Keratinocyte (primary cell): ENCODE data around the gene EXD3. TPM values are rescaled to one million over a fixed set of nuclear protein-coding genes. Genes with fewer than 3 reads are reported as not detected.
A peak's percentile ranks its signal among the peaks of the same experiment; 100 is the strongest.

ENCODE experiments used
- DNase-seq: peaks from one replicate; pipeline ENCODE4 v3.0.0-alpha.2; 2011; ENCODE audit warnings: low read depth, missing footprints, low spot score
- FAIRE-seq: peaks from 2 replicates; lab custom pipeline; 2011; peaks lifted over from hg19 to GRCh38; lab: Jason Lieb, UNC
- H2AFZ ChIP-seq: 2 replicates; pipeline ENCODE4 v1.6.0; 2012; ENCODE audit warnings: low read length, control low read depth, inconsistent platforms; ENCODE audit not compliant: control insufficient read depth
- H3K27ac ChIP-seq: 2 replicates; pipeline ENCODE4 v1.5.1; 2011; ENCODE audit warnings: low read length; ENCODE audit not compliant: control insufficient read depth, insufficient read depth
- H3K27me3 ChIP-seq: 3 replicates; pipeline ENCODE4 v1.6.0; 2011; ENCODE audit warnings: low read length; ENCODE audit not compliant: control insufficient read depth, insufficient read depth; ENCODE audit errors: extremely low read depth
- H3K36me3 ChIP-seq, 2 experiments: 2 replicates in 1 of 2; 3 replicates in 1 of 2; pipeline ENCODE4 v1.5.1; 2011; ENCODE audit warnings: low read length in 2 of 2, mild to moderate bottlenecking in 1 of 2; ENCODE audit not compliant: control insufficient read depth in 2 of 2, insufficient read depth in 2 of 2; ENCODE audit errors: extremely low read depth in 1 of 2
- H3K4me1 ChIP-seq: 3 replicates; pipeline ENCODE4 v1.5.1; 2011; ENCODE audit warnings: low read length; ENCODE audit not compliant: control insufficient read depth, insufficient read depth; ENCODE audit errors: extremely low read depth
- H3K4me2 ChIP-seq: 3 replicates; pipeline ENCODE4 v1.6.0; 2011; ENCODE audit warnings: low read depth, low read length; ENCODE audit not compliant: control insufficient read depth, insufficient read depth; ENCODE audit errors: extremely low read depth
- H3K4me3 ChIP-seq, 3 experiments: fragments of 200-600 bp in 1 of 3; sonication (generic) in 1 of 3; 2 replicates in 2 of 3; 3 replicates in 1 of 3; pipeline ENCODE4 v1.5.1; 2011 to 2016; ENCODE audit warnings: low read length in 3 of 3, mild to moderate bottlenecking in 3 of 3, control low read depth in 2 of 3, inconsistent platforms in 1 of 3, low read depth in 1 of 3, mixed read lengths in 1 of 3, mixed run types in 1 of 3, moderate library complexity in 1 of 3; ENCODE audit not compliant: control insufficient read depth in 2 of 3, insufficient read depth in 2 of 3; ENCODE audit errors: extremely low read depth in 1 of 3
- H3K79me2 ChIP-seq: 2 replicates; pipeline ENCODE4 v1.6.0; 2012; ENCODE audit warnings: low read length; ENCODE audit not compliant: control insufficient read depth, insufficient read depth
- H3K9ac ChIP-seq: 3 replicates; pipeline ENCODE4 v1.6.0; 2011; ENCODE audit warnings: low read length; ENCODE audit not compliant: control insufficient read depth, insufficient read depth; ENCODE audit errors: extremely low read depth
- H3K9me1 ChIP-seq: 3 replicates; pipeline ENCODE4 v1.6.0; 2011; ENCODE audit warnings: low read length; ENCODE audit not compliant: control insufficient read depth, insufficient read depth; ENCODE audit errors: extremely low read depth
- H3K9me3 ChIP-seq: 2 replicates; pipeline ENCODE4 v1.5.1; 2012; ENCODE audit warnings: low read depth, low read length; ENCODE audit not compliant: control insufficient read depth
- H4K20me1 ChIP-seq: 3 replicates; pipeline ENCODE4 v1.6.0; 2011; ENCODE audit warnings: low read length; ENCODE audit not compliant: control insufficient read depth, insufficient read depth; ENCODE audit errors: extremely low read depth
- CTCF ChIP-seq, 3 experiments: IDR thresholded peaks in 1 of 3; conservative IDR thresholded peaks in 1 of 3; optimal IDR thresholded peaks in 1 of 3; 2 replicates in 2 of 3; 3 replicates in 1 of 3; pipeline versions ENCODE3 to v1.5.1; 2011; ENCODE audit warnings: low read length in 3 of 3, mild to moderate bottlenecking in 3 of 3, moderate library complexity in 2 of 3, control low read depth in 1 of 3, inconsistent platforms in 1 of 3; ENCODE audit not compliant: insufficient read depth in 2 of 3; ENCODE audit errors: extremely low read depth in 1 of 3
- EZH2 ChIP-seq: IDR thresholded peaks from one replicate; pipeline ENCODE4 v1.6.1; 2012; ENCODE audit warnings: inconsistent platforms, mild to moderate bottlenecking, low read length, moderate library complexity
- dilution Hi-C: fragments of 300-500 bp; cut with MboI; formaldehyde crosslinking; loops from one replicate; pipeline ENCODE4 v1.7.0; 2020; ENCODE audit warnings: low sequenced_read_pairs; ENCODE audit not compliant: extremely low pct_ligation_motif_present
- polyA plus RNA-seq, 5 experiments: library from polyadenylated mRNA; depleted of rRNA in 3 of 5; stranded (reverse) in 3 of 5; stranded (forward) in 1 of 5; unstranded in 1 of 5; fragments of >200 nt; gene quantifications; 1 replicate in 1 of 5; 2 replicates in 3 of 5; 3 replicates in 1 of 5; pipeline versions ENCODE4 v1.2.1 to v1.2.3, GENCODE V29; 2011 to 2012; ENCODE audit warnings: missing spikeins in 2 of 5, low read depth in 1 of 5, low replicate concordance in 1 of 5

EXD3 gene
- polyA plus RNA-seq, 1 donor (not counting 4 experiments of a cell fraction or from before 2014, with no cell fraction given) = 1.5 TPM

- no peak overlapping the region for H2AFZ ChIP-seq
- DNase-seq (no peak), FAIRE-seq (no peak)
- H3K4me1 ChIP-seq = peaks cover 27% of the 10 kb centered on the region
- peaks cover 6% of the 10 kb centered on the region for H4K20me1 ChIP-seq
- dilution Hi-C loops = no loop called here
- H3K9me3 ChIP-seq = no peaks in the 10 kb centered on the region
- H3K4me3 ChIP-seq = no peak overlapping the region
- H3K79me2 ChIP-seq = peaks cover 18% of the 10 kb centered on the region
- H3K36me3 ChIP-seq = peaks cover 14 to 21% of the 10 kb centered on the region in 2 experiments
- H3K9ac ChIP-seq = no peak overlapping the region
- no peak for TF ChIP-seq EZH2
- TF ChIP-seq CTCF (optimal IDR thresholded peaks at IDR 0.05 in 1 of 3, IDR thresholded peaks at IDR 0.05 in 1 of 3, conservative IDR thresholded peaks at IDR 0.05 in 1 of 3; ENCODE audit: extremely low read depth in 1 of 3, insufficient read depth in 2 of 3, low read length in 3 of 3) = no peak
- no peak overlapping the region for H3K4me2 ChIP-seq
- no peaks in the 10 kb centered on the region for H3K27me3 ChIP-seq
- H3K27ac ChIP-seq = no peak overlapping the region
- no peaks in the 10 kb centered on the region for H3K9me1 ChIP-seq
These were observed 147.8 kb downstream of the EXD3 start for GRCh38 chr9:137275203-137275587.

- Histone ChIP-seq H3K4me2 (peak overlapping the region; percentile 36), H3K27me3 (no peaks in the 10 kb centered on the region), H3K9ac (peak overlapping the region; percentile 23), H3K79me2 (peaks cover 7% of the 10 kb centered on the region), H3K27ac (peak overlapping the region; percentile 22), H3K4me1 (peaks cover 27% of the 10 kb centered on the region), H4K20me1 (peaks cover 11% of the 10 kb centered on the region), H3K9me1 (no peaks in the 10 kb centered on the region), H3K36me3 (peaks cover 13 to 24% of the 10 kb centered on the region in 2 experiments), H2AFZ (no peak overlapping the region), H3K9me3 (no peaks in the 10 kb centered on the region), H3K4me3 (no peak overlapping the region)
- dilution Hi-C loops = no loop called here
- TF ChIP-seq EZH2 (no peak), CTCF (optimal IDR thresholded peaks at IDR 0.05 in 1 of 3, IDR thresholded peaks at IDR 0.05 in 1 of 3, conservative IDR thresholded peaks at IDR 0.05 in 1 of 3; ENCODE audit: extremely low read depth in 1 of 3, insufficient read depth in 2 of 3, low read length in 3 of 3) (no peak)
- DNase-seq (no peak), FAIRE-seq (peak; percentile 66)
These were observed 149.2 kb downstream of the EXD3 start for GRCh38 chr9:137273611-137274320.
